A673 (cell line): ENCODE measurements around the gene RASGRP1.

Experiments
- EZH2 ChIP-seq: fragments of 200-600 bp; sonication (generic); IDR thresholded peaks from 2 replicates; pipeline ENCODE4 v1.6.1; 2017; ENCODE audit warnings: borderline replicate concordance, low read depth, mild to moderate bottlenecking, mixed read lengths, antibody characterized with exemption, low read length; ENCODE audit not compliant: poor library complexity, severe bottlenecking
- TF ChIP-seq, protein P1 (sequence below): fragments of 300-800, 200-600 bp; sonication (generic); conservative IDR thresholded peaks from 2 replicates; pipeline ENCODE4 v1.5.1; 2017; ENCODE audit warnings: low read depth, mild to moderate bottlenecking, antibody characterized with exemption, low read length, moderate library complexity, mixed read lengths

GRCh38 chr15:38576261-38576660, 11.6 kb upstream of the RASGRP1 start:
- TF ChIP-seq, protein P1, sequence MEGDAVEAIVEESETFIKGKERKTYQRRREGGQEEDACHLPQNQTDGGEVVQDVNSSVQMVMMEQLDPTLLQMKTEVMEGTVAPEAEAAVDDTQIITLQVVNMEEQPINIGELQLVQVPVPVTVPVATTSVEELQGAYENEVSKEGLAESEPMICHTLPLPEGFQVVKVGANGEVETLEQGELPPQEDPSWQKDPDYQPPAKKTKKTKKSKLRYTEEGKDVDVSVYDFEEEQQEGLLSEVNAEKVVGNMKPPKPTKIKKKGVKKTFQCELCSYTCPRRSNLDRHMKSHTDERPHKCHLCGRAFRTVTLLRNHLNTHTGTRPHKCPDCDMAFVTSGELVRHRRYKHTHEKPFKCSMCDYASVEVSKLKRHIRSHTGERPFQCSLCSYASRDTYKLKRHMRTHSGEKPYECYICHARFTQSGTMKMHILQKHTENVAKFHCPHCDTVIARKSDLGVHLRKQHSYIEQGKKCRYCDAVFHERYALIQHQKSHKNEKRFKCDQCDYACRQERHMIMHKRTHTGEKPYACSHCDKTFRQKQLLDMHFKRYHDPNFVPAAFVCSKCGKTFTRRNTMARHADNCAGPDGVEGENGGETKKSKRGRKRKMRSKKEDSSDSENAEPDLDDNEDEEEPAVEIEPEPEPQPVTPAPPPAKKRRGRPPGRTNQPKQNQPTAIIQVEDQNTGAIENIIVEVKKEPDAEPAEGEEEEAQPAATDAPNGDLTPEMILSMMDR: no peak
- no peak for TF ChIP-seq EZH2
